Liver (tissue), 3 donors: Measurements from ENCODE around the gene TBX19.

Experiments
- FOXA1 ChIP-seq: IDR thresholded peaks from 2 replicates; pipeline ENCODE4 v1.6.1; 2016; ENCODE audit warnings: antibody characterized with exemption
- FOXA2 ChIP-seq: IDR thresholded peaks from 2 replicates; pipeline ENCODE4 v1.6.1; 2016; ENCODE audit warnings: antibody characterized with exemption
- GABPA ChIP-seq, 2 donors: IDR thresholded peaks in 1 of 2; conservative IDR thresholded peaks in 1 of 2; 2 replicates each; pipeline ENCODE4 v1.6.1; 2016; ENCODE audit warnings: antibody characterized with exemption in 2 of 2, mild to moderate bottlenecking in 1 of 2, moderate library complexity in 1 of 2
- HNF4A ChIP-seq, 2 donors: conservative IDR thresholded peaks; 2 replicates each; pipeline ENCODE4 v1.6.1; 2016; ENCODE audit warnings: antibody characterized with exemption in 2 of 2, mild to moderate bottlenecking in 2 of 2
- HNF4G ChIP-seq: IDR thresholded peaks from 2 replicates; pipeline ENCODE4 v1.6.1; 2016; ENCODE audit warnings: antibody characterized with exemption
- JUND ChIP-seq, 2 donors: IDR thresholded peaks; 2 replicates each; pipeline ENCODE4 v1.6.1; 2016; ENCODE audit warnings: antibody characterized with exemption in 2 of 2
- NR2F2 ChIP-seq: IDR thresholded peaks from 2 replicates; pipeline ENCODE4 v1.6.1; 2016; ENCODE audit warnings: antibody characterized with exemption
- RAD21 ChIP-seq, 2 donors: IDR thresholded peaks; 2 replicates each; pipeline ENCODE4 v1.6.1; 2016; ENCODE audit warnings: antibody characterized with exemption in 2 of 2, mild to moderate bottlenecking in 2 of 2
- TAF1 ChIP-seq: conservative IDR thresholded peaks from 2 replicates; pipeline ENCODE4 v1.6.1; 2016; ENCODE audit warnings: antibody characterized with exemption, mild to moderate bottlenecking
- YY1 ChIP-seq: IDR thresholded peaks from 2 replicates; pipeline ENCODE4 v1.6.1; 2016; ENCODE audit warnings: antibody characterized with exemption, mild to moderate bottlenecking
- TF ChIP-seq, protein P1 (sequence below): fragments of 150-350 bp; IDR thresholded peaks from 2 replicates; pipeline ENCODE4 v1.5.1; 2017; ENCODE audit warnings: improper control_type of control experiment, low read depth, low read length; ENCODE audit not compliant: missing input control
- TF ChIP-seq, protein P2 (sequence below): IDR thresholded peaks from 2 replicates; pipeline ENCODE4 v1.6.1; 2016; ENCODE audit warnings: antibody characterized with exemption, mild to moderate bottlenecking
- TF ChIP-seq, protein P3 (sequence below): IDR thresholded peaks from 2 replicates; pipeline ENCODE4 v1.6.1; 2016; ENCODE audit warnings: antibody characterized with exemption
- TF ChIP-seq, protein P4 (sequence below): IDR thresholded peaks from 2 replicates; pipeline ENCODE4 v1.6.1; 2016; ENCODE audit warnings: antibody characterized with exemption
- donor health status: healthy.
- donor health status: healthy.

DNA sequence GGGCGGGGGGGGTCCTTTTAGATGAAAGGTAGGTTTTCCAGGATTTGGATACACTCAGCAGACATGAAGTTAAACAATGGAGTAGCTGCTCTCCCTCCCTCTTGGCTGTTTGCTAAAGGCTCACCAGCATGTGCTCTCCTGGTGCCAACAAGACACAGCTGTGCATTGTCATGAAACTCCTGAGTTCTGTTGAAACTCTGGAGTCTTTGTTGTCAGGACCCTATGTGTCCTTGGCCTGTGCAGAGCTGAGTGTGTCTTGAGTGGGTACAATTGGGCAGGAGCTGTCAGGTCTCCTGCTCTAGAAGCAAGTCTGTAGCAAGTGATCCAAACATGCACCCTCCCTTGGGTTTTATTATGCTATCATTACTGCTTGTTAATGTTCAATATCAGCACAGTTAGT lies 12.7 kb downstream of the TBX19 start:
- TF ChIP-seq, protein P1, sequence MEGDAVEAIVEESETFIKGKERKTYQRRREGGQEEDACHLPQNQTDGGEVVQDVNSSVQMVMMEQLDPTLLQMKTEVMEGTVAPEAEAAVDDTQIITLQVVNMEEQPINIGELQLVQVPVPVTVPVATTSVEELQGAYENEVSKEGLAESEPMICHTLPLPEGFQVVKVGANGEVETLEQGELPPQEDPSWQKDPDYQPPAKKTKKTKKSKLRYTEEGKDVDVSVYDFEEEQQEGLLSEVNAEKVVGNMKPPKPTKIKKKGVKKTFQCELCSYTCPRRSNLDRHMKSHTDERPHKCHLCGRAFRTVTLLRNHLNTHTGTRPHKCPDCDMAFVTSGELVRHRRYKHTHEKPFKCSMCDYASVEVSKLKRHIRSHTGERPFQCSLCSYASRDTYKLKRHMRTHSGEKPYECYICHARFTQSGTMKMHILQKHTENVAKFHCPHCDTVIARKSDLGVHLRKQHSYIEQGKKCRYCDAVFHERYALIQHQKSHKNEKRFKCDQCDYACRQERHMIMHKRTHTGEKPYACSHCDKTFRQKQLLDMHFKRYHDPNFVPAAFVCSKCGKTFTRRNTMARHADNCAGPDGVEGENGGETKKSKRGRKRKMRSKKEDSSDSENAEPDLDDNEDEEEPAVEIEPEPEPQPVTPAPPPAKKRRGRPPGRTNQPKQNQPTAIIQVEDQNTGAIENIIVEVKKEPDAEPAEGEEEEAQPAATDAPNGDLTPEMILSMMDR = no peak
- TF ChIP-seq YY1 (no peak), FOXA1 (no peak), GABPA (IDR thresholded peaks at IDR 0.05 in 1 of 2, conservative IDR thresholded peaks at IDR 0.05 in 1 of 2) (no peak), HNF4A (conservative IDR thresholded peaks at IDR 0.05) (no peak), JUND (IDR thresholded peaks at IDR 0.05) (no peak), TAF1 (no peak), RAD21 (IDR thresholded peaks at IDR 0.05) (no peak), HNF4G (no peak), NR2F2 (no peak), FOXA2 (no peak)
- TF ChIP-seq, protein P2, sequence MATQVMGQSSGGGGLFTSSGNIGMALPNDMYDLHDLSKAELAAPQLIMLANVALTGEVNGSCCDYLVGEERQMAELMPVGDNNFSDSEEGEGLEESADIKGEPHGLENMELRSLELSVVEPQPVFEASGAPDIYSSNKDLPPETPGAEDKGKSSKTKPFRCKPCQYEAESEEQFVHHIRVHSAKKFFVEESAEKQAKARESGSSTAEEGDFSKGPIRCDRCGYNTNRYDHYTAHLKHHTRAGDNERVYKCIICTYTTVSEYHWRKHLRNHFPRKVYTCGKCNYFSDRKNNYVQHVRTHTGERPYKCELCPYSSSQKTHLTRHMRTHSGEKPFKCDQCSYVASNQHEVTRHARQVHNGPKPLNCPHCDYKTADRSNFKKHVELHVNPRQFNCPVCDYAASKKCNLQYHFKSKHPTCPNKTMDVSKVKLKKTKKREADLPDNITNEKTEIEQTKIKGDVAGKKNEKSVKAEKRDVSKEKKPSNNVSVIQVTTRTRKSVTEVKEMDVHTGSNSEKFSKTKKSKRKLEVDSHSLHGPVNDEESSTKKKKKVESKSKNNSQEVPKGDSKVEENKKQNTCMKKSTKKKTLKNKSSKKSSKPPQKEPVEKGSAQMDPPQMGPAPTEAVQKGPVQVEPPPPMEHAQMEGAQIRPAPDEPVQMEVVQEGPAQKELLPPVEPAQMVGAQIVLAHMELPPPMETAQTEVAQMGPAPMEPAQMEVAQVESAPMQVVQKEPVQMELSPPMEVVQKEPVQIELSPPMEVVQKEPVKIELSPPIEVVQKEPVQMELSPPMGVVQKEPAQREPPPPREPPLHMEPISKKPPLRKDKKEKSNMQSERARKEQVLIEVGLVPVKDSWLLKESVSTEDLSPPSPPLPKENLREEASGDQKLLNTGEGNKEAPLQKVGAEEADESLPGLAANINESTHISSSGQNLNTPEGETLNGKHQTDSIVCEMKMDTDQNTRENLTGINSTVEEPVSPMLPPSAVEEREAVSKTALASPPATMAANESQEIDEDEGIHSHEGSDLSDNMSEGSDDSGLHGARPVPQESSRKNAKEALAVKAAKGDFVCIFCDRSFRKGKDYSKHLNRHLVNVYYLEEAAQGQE = no peak
- TF ChIP-seq, protein P3, sequence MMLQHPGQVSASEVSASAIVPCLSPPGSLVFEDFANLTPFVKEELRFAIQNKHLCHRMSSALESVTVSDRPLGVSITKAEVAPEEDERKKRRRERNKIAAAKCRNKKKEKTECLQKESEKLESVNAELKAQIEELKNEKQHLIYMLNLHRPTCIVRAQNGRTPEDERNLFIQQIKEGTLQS = no peak
- TF ChIP-seq, protein P4, sequence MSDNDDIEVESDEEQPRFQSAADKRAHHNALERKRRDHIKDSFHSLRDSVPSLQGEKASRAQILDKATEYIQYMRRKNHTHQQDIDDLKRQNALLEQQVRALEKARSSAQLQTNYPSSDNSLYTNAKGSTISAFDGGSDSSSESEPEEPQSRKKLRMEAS = no peak
